22Rv1 (cell line): ENCODE results near the gene CCM2.

Source experiments
- H3K27ac ChIP-seq: fragments of 450-650 bp; 2 replicates; pipeline ENCODE4 v1.5.1; 2017
- CTCF ChIP-seq: fragments of 450-650 bp; IDR thresholded peaks from 2 replicates; pipeline ENCODE4 v1.5.1; 2017; ENCODE audit warnings: mild to moderate bottlenecking
- ZFX ChIP-seq: fragments of 450-650 bp; IDR thresholded peaks from 2 replicates; pipeline ENCODE4 v1.6.1; 2017; ENCODE audit warnings: antibody characterized with exemption, borderline replicate concordance

Gene CCM2

GRCh38 chr7:45086331-45087065 is 86.5 kb downstream of the CCM2 start:
- TF ChIP-seq CTCF (no peak), ZFX (no peak)
- no peak overlapping the region for H3K27ac ChIP-seq

- TF ChIP-seq CTCF (no peak), ZFX (no peak)
These were observed 87.5 kb downstream of the CCM2 start for GRCh38 chr7:45087301-45088145.

GRCh38 chr7:45088146-45088701 is 88.2 kb downstream of the CCM2 start:
- H3K27ac ChIP-seq = no peak overlapping the region
- TF ChIP-seq CTCF (no peak), ZFX (no peak)

More at GRCh38 chr7:45087301-45088145, 87.5 kb downstream of the CCM2 start:
- H3K27ac ChIP-seq = no peak overlapping the region

GRCh38 chr7:45088821-45089340 is 88.9 kb downstream of the CCM2 start, which contains the start of gene NACAD:
TSS of gene NACAD (minus strand) at chr7:45088969. CDS start at chr7:45088894, 75 bp downstream.
- no peak within 1 kb of the TSS for H3K27ac ChIP-seq
- TF ChIP-seq CTCF (no peak), ZFX (no peak)

GRCh38 chr7:45089341-45089891 is 89.4 kb downstream of the CCM2 start:
- TF ChIP-seq CTCF (no peak), ZFX (no peak)

GRCh38 chr7:45092100-45092930 is 92.3 kb downstream of the CCM2 start:
- no peak overlapping the region for H3K27ac ChIP-seq
- TF ChIP-seq ZFX (no peak), CTCF (no peak)

More at GRCh38 chr7:45089341-45089891, 89.4 kb downstream of the CCM2 start:
- H3K27ac ChIP-seq = no peak overlapping the region
